GM19455 (cell line): ENCODE measurements around the gene OCA2.
"Not testable (repeated sequence)": the region's sequence is repeated elsewhere in the genome, so short reads cannot be mapped to it uniquely, and the experiment has no call there.

Experiments
- ATAC-seq: cut with Tn5 transposase; IDR thresholded peaks from one replicate; pipeline ENCODE4 v1.9.1; 2021; ENCODE audit not compliant: unreplicated experiment

Gene OCA2

DNA sequence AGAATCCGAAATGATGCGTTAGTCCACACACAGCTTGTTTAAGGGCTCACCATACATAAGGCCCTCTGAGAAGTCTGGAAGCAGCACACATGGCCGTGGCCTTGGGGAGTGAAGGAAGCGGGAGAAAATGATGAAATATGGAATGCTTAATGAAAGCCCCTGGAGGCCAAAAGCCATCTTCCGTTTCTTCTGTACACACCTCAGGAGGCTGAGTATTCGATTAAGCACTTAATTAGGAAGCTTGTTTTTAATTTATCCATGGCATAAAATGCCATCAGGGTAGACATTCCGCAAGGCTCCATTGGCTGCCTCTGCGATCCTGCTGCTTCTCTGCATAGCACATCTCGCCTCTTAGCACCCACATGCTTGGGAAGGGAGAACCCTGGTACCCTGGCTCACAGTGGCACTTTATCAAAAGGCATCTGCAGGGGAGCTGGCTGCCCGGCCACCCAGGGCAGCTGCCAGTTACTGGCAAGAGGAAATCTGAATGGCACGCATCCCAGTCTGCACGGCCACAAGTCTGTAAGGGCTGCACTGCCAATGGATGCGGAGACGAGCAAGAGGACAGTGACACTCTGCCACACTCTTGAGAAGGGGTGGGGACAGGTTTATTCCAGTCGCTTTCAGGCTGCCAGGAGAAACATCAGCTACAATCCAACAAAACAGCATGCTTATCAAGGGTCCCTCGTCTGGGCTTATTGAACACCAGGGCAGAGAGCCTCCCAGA is 356.2 kb downstream of the OCA2 start:
- no peak for ATAC-seq

DNA sequence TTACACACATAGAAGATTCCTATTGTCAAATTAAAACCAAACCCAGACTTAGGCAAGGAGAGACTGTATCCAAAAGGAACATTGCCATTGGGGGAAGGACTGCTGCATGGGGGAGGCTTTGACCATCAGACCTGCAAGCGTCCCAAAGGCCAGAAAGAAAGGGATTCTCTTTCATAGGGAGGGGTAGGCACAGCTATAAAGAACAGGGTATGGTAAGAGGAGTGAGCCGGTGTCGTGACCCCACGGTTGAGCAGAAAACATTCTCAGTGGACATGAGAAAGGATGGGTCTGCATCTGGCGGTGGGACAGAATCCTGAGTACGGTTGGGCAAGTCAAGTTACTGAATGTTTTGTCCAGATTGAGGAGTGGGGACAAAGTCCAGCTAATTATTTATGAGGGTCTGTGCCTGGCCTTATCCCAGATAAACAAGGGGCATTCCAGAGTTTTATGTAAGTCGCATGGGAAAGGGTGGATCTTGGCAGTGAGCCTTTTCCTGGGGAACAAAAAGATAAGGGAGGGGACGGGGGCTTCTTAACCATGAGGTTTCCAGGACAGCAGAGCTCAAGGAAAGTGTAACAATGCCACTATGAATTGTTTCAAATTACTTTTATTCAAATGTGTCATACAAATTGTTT is 357.8 kb downstream of the OCA2 start:
- no peak for ATAC-seq

DNA sequence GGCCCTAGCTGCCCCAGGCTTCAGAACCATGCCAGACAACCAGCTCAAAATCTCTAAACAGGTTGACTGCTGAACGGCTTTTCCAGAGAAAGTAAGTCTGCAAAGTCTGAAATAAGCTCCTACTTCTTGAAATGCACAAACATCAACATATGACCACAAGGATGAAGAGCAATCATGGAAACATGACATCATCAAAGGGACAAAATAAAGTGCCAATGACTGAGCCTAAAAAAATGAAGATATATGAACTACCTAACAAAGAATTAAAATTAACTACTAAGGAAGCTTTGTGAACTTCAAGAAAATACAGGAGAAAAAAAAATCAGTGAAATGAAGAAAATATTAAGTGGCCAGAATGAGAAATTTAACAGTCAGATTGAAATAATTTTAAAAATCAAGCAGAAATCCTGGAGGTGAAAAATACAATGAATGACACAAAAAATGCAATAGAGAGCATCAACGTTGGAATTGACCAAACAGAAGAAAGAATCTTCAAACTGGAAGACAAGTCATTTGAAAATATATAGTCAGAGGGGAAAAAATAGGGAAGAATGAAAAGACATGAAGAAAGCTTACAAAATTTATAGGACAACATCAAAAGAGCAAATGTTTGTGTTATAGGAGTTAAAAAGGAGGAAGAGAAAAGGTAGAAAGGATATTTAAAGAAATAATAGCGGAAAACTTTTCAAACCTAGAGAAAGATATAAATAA is 364.2 kb downstream of the OCA2 start:
- no peak for ATAC-seq

DNA sequence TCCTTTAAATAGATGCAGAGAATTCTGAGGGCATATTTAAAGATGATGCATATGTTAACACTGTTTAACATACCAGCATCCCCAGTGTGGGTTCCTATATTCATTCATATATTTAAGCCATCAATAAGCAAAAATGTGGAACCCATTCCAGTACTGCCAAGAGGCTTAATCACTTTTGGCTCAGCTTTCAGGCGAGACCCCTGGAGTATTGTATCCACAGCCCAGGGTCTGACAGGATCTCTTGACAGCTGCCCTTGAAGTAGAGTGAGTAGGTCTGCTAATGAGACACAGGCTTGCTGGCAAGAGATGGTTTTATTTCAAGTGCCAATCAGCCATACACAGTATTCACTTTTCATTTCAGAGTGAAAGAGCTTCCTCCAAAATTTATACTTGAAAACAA is 367.3 kb downstream of the OCA2 start:
- ATAC-seq, result no peak

DNA sequence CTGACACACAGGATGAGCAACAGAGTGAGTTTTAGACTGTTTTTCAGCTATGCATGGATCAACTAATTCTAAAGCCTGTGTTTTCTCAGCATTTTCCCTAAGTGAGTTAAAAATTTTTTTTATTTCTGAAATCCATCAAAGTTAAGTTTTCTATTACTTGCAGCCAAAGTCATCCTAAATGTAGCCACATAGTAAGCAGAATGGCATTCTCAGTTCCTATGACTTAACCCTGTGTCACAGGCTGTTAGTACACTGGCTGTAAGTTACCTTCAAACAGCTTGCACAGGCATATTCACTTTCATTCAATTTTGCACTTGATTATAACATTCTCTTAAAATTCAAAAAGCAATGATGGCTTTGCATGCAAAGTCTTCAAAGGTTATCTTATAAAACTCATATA is 368.2 kb downstream of the OCA2 start:
- no peak for ATAC-seq

DNA sequence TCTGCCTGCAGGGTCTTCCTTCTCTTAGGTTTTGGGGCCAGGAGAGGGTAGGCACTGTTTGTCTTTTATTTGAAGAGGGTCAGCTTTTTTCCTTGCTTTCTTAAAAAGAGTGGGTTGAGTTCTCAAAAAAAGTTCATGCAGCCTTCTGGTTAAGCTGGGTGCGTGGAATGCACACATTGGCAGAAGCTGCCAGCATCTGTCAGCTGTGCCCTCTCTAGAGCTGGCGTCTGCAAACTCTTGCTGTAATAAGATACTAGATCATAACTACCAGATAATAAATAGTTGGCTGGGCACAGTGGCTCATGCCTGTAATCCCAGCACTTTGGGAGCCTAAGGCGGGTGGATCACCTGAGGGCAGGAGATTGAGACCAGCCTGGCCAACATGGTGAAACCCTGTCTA is 373.4 kb downstream of the OCA2 start:
- ATAC-seq, result no peak

DNA sequence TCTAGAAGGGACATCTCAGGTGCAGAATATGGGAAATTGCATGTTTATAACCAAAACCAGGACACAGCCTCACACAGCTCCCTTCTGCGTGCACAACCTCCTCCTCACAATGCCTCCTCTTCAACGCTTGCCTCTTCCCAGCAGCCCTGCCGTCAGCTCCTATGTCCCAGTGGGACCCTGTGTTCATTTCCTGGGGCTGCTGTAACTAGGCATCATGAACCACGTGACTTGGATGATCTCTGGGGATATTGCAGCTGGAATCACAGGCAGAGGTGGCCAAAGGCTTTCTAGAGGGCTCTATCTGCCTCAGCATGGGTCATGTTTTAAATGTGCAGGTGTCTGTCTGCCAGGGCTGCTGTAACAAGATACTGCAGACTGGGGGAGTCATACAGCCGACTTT is 375.3 kb downstream of the OCA2 start:
- no peak for ATAC-seq

DNA sequence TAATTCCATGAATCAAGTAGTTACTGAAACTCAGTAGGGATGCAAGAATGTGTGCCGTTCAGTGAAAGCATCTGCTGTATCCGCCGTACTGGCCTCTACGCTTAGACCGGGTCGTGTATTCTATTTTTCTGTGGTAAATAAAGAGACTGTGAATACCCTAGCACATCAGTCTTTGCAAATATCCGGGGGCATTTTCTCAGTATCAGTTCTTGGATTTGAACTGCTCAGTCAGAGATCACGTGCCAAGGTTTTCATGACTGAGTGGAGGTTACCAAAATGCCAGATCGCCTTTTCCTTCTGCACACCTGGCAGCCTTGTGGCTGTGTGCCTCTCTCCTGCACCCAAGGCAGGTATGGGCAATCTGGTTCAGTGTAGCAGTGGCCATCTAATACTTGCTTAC is 377.0 kb downstream of the OCA2 start:
- ATAC-seq, result no peak

DNA sequence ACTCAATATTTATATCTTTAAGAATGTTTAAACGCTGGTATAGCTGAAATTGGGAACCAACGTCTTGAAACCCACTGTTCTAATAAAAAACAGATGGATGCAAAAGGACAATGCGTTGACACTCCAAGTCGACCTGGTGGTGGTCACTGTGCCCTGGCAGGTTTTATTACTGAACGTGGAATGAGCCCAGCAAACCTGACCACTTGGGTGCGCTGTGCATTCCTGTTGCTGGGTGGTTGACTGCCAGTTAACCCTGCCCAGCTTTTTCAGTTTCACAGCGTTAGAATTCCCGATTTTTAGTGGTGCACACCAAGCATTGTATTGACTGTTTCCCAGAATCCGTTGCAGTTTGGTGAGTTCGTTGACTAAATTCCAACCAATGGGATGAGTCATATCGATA is 384.4 kb downstream of the OCA2 start:
- ATAC-seq, result no peak

DNA sequence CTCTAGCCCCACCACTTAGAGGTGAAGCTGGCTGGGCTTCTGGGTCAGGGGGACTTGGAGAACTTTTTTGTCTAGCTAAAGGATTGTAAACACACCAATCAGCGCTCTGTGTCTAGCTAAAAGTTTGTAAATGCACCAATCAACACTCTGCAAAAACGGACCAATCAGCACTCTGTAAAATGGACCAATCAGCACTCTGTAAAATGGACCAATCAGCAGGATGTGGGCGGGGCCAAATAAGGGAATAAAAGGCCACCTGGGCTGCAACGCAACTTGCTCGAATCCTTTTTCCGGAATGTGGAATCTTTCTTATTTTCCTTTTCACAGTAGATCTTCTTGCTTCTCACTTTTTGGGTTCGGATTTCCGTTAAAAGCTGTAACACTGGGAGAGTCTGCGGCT is 385.3 kb downstream of the OCA2 start:
- ATAC-seq, result not testable (repeated sequence)

DNA sequence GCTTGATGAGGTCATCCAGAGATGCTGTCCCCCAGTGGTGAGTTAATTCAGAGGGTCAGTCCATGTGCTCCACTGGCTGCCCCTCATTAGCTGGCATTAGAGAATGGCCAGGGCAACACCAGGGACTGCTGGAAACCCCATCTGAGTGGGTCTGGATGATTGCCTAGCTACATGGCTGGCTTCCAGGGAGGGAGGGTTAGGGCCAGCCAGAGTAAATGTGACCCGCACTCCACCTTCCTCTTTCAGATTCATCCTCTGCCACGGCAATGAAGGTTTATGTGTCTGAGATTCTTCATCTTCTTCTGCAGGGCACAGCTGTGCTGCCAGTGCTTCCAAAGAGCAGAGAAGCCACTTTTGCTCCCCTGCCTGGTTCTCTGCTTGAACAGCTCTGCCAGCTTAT is 391.9 kb downstream of the OCA2 start:
- ATAC-seq, result no peak

DNA sequence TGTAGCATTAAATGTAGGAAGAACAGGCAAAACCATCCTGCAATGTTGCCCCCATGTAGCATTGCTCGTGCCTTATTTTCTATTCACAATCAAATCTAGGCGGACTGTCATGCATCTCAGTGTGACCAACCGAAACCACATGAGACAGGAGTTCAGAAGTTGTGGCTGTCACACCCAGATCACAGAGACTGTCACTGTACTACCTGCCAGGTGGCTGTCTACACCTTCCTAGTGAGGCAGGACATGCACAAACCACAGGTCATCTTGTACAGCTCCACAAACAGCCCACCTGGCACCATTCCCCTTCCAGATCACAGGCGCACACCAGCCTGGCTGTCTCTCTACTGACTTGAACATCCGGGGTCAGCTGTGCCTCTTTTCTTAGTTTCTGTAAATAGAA is 392.8 kb downstream of the OCA2 start:
- ATAC-seq, result no peak

DNA sequence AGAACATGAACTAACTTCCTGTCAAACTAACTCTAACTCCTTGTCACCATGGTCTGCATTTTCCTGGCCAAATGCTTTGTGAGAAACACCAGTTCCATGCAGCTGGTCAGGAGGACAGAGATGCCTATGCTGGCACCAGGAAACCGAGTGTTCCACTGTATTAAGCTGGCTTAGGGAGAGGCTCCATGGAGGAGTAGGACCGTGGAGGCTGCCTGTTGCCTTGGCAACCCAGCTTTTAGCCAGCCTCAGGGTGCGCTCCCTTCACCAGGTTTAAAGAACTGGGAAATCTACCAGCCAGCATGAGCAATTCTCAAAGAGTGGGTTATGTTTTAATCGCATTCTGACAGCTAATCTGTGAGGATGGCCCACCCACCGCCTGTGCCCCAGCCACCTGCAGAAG is 394.1 kb downstream of the OCA2 start:
- ATAC-seq, result no peak
